H1 (cell line): Measurements from ENCODE around the gene GDPD2. TPM values are rescaled to one million over a fixed set of nuclear protein-coding genes. Genes with fewer than 3 reads are reported as not detected.

ENCODE experiments used
- CTCF ChIA-PET: fragments of 300-600 bp; sonication (Branson Sonifier 250); formaldehyde crosslinking; loops from one replicate; lab custom pipeline; 2021; ENCODE audit not compliant: partially characterized antibody; lab: Charles Lee
- POLR2A ChIA-PET: fragments of 300-600 bp; sonication (Branson Sonifier 250); formaldehyde crosslinking; loops from one replicate; lab custom pipeline; 2021; ENCODE audit warnings: inconsistent platforms; ENCODE audit not compliant: partially characterized antibody; lab: Charles Lee
- DNase-seq, 2 experiments: peaks; one replicate each; pipeline versions ENCODE4 v3.0.0 to v3.0.0-alpha.2; 2010 to 2022; ENCODE audit warnings: low spot score in 2 of 2, low read depth in 1 of 2, mixed read lengths in 1 of 2
- FAIRE-seq: peaks from 2 replicates; lab custom pipeline; 2011; peaks lifted over from hg19 to GRCh38; lab: Jason Lieb, UNC
- H2AFZ ChIP-seq: 2 replicates; pipeline ENCODE4 v1.8.1; 2012; ENCODE audit warnings: low read length, inconsistent platforms
- H2AK5ac ChIP-seq: 2 replicates; pipeline ENCODE4 v1.6.1; 2013; ENCODE audit warnings: low read depth, low read length
- H2BK120ac ChIP-seq: replicated peaks from 2 replicates; pipeline ENCODE3; 2013; ENCODE audit warnings: low read depth, low read length, inconsistent platforms
- H2BK12ac ChIP-seq: 2 replicates; pipeline ENCODE4 v1.6.1; 2013; ENCODE audit warnings: low read depth, low read length
- H2BK15ac ChIP-seq: 2 replicates; pipeline ENCODE4 v1.6.1; 2013; ENCODE audit warnings: low read length
- H2BK20ac ChIP-seq: 2 replicates; pipeline ENCODE4 v1.6.1; 2013; ENCODE audit warnings: low read length
- H2BK5ac ChIP-seq: 2 replicates; pipeline ENCODE4 v1.6.1; 2013; ENCODE audit warnings: low read depth, low read length
- H3K14ac ChIP-seq: 2 replicates; pipeline ENCODE4 v1.6.1; 2013; ENCODE audit warnings: inconsistent platforms; ENCODE audit not compliant: insufficient read length
- H3K18ac ChIP-seq: 2 replicates; pipeline ENCODE4 v1.6.1; 2013; ENCODE audit warnings: low read length; ENCODE audit errors: extremely low read depth
- H3K23ac ChIP-seq: 2 replicates; pipeline ENCODE4 v1.6.1; 2013; ENCODE audit warnings: inconsistent platforms; ENCODE audit not compliant: insufficient read length
- H3K23me2 ChIP-seq: 2 replicates; pipeline ENCODE4 v1.6.1; 2013; ENCODE audit warnings: low read depth, low read length
- H3K27ac ChIP-seq: 2 replicates; pipeline ENCODE4 v1.6.1; 2011; ENCODE audit warnings: low read depth, low read length, inconsistent platforms
- H3K27me3 ChIP-seq, 4 experiments: replicated peaks in 1 of 4; 1 replicate in 1 of 4; 2 replicates in 3 of 4; pipeline versions ENCODE4 v1.6.1 to v1.8.1; 2011 to 2013; ENCODE audit warnings: low read length in 3 of 4, mild to moderate bottlenecking in 3 of 4, inconsistent platforms in 2 of 4, mixed read lengths in 2 of 4, moderate library complexity in 1 of 4; ENCODE audit not compliant: control insufficient read depth in 3 of 4, insufficient read depth in 3 of 4; ENCODE audit errors: extremely low read depth in 1 of 4
- H3K36me3 ChIP-seq, 4 experiments: 2 replicates each; pipeline versions ENCODE4 v1.6.1 to v1.8.1; 2011 to 2013; ENCODE audit warnings: mild to moderate bottlenecking in 4 of 4, low read length in 3 of 4, moderate library complexity in 2 of 4, control low read depth in 1 of 4, inconsistent platforms in 1 of 4; ENCODE audit not compliant: insufficient read depth in 4 of 4, control insufficient read depth in 2 of 4
- H3K4ac ChIP-seq: replicated peaks from 2 replicates; pipeline ENCODE3; 2013; ENCODE audit warnings: low read length, low read depth, mixed read lengths, inconsistent platforms; ENCODE audit not compliant: insufficient read length
- H3K4me1 ChIP-seq, 4 experiments: replicated peaks in 1 of 4; 1 replicate in 1 of 4; 2 replicates in 3 of 4; pipeline versions ENCODE4 v1.6.1 to v1.8.1; 2011 to 2013; ENCODE audit warnings: low read length in 3 of 4, inconsistent platforms in 2 of 4, mixed read lengths in 1 of 4; ENCODE audit not compliant: insufficient read depth in 4 of 4, control insufficient read depth in 3 of 4
- H3K4me2 ChIP-seq, 2 experiments: 2 replicates each; pipeline versions ENCODE4 v1.6.1 to v1.8.1; 2011 to 2013; ENCODE audit warnings: low read depth in 2 of 2, low read length in 2 of 2, control low read depth in 1 of 2, inconsistent platforms in 1 of 2, mild to moderate bottlenecking in 1 of 2; ENCODE audit not compliant: insufficient read depth in 1 of 2
- H3K4me3 ChIP-seq, 4 experiments: fragments of 200-600, 300-600 bp in 1 of 4; sonication (generic), shearing (Covaris generic), sonication (Bioruptor Twin) in 1 of 4; 2 replicates each; pipeline versions ENCODE4 v1.5.1 to v1.8.1; 2011 to 2016; ENCODE audit warnings: low read length in 4 of 4, low read depth in 3 of 4, control low read depth in 2 of 4, inconsistent platforms in 2 of 4, mild to moderate bottlenecking in 2 of 4, mixed read lengths in 1 of 4, moderate library complexity in 1 of 4; ENCODE audit not compliant: insufficient read depth in 2 of 4; ENCODE audit errors: extremely low read depth in 1 of 4
- H3K56ac ChIP-seq: replicated peaks from 2 replicates; pipeline ENCODE3; 2013; ENCODE audit warnings: low read depth, mild to moderate bottlenecking, mixed read lengths, low read length, inconsistent platforms; ENCODE audit not compliant: insufficient read length
- H3K79me1 ChIP-seq: 2 replicates; pipeline ENCODE4 v1.6.1; 2013; ENCODE audit warnings: low read depth, low read length, control low read depth
- H3K79me2 ChIP-seq, 2 experiments: 2 replicates each; pipeline versions ENCODE4 v1.6.1 to v1.8.1; 2012 to 2013; ENCODE audit warnings: low read length in 2 of 2, mild to moderate bottlenecking in 2 of 2, inconsistent platforms in 1 of 2; ENCODE audit not compliant: insufficient read depth in 2 of 2, control insufficient read depth in 1 of 2
- H3K9ac ChIP-seq, 4 experiments: replicated peaks in 1 of 4; 1 replicate in 1 of 4; 2 replicates in 3 of 4; pipeline versions ENCODE4 v1.6.1 to v1.8.1; 2011 to 2013; ENCODE audit warnings: low read depth in 3 of 4, low read length in 3 of 4, control low read depth in 2 of 4, mild to moderate bottlenecking in 2 of 4, moderate library complexity in 2 of 4, inconsistent platforms in 1 of 4; ENCODE audit errors: extremely low read depth in 1 of 4
- H3K9me3 ChIP-seq, 2 experiments: 2 replicates each; pipeline versions ENCODE4 v1.6.1 to v1.8.1; 2012 to 2013; ENCODE audit warnings: mild to moderate bottlenecking in 2 of 2, moderate library complexity in 2 of 2, control low read depth in 1 of 2, inconsistent platforms in 1 of 2, low read depth in 1 of 2, low read length in 1 of 2, mixed read lengths in 1 of 2; ENCODE audit not compliant: insufficient read depth in 2 of 2
- H4K20me1 ChIP-seq, 2 experiments: replicated peaks in 1 of 2; 2 replicates each; pipeline versions ENCODE3 to v1.8.1; 2011 to 2013; ENCODE audit warnings: inconsistent platforms in 2 of 2, low read length in 2 of 2, mild to moderate bottlenecking in 1 of 2; ENCODE audit not compliant: insufficient read depth in 2 of 2, control insufficient read depth in 1 of 2
- H4K5ac ChIP-seq: 2 replicates; pipeline ENCODE4 v1.6.1; 2013; ENCODE audit warnings: low read length, low read depth, mixed read lengths, inconsistent platforms; ENCODE audit not compliant: insufficient read length
- H4K8ac ChIP-seq: 2 replicates; pipeline ENCODE4 v1.8.0; 2013; ENCODE audit warnings: mild to moderate bottlenecking, moderate library complexity, low read length, inconsistent platforms; ENCODE audit not compliant: insufficient read depth; ENCODE audit errors: extremely low read depth
- H4K91ac ChIP-seq: replicated peaks from 2 replicates; pipeline ENCODE3; 2013; ENCODE audit warnings: low read length, mixed read lengths, inconsistent platforms; ENCODE audit not compliant: insufficient read length
- ATF2 ChIP-seq: IDR thresholded peaks from 2 replicates; pipeline ENCODE4 v1.6.1; 2012; ENCODE audit warnings: low read length, inconsistent platforms
- NANOG ChIP-seq: IDR thresholded peaks from 2 replicates; pipeline ENCODE4 v1.6.1; 2011; ENCODE audit warnings: low read length, low read depth, mild to moderate bottlenecking, inconsistent platforms; ENCODE audit not compliant: insufficient read depth, poor library complexity, severe bottlenecking
- POLR2A ChIP-seq, 2 experiments: IDR thresholded peaks; 1 replicate in 1 of 2; 2 replicates in 1 of 2; pipeline ENCODE4 v1.6.1; 2011; ENCODE audit warnings: low read depth in 2 of 2, low read length in 2 of 2, mild to moderate bottlenecking in 2 of 2; ENCODE audit errors: control extremely low read depth in 1 of 2
- SIN3A ChIP-seq, 2 experiments: IDR thresholded peaks in 1 of 2; conservative IDR thresholded peaks in 1 of 2; 2 replicates each; pipeline ENCODE4 v1.6.1; 2011 to 2012; ENCODE audit warnings: low read length in 2 of 2, improper control_type of control experiment in 1 of 2, low read depth in 1 of 2, mild to moderate bottlenecking in 1 of 2
- WGBS, 2 experiments: shearing (Covaris generic) in 1 of 2; methylation state at CpG; one replicate each; pipeline versions ENCODE4 v1.1.6 to v1.1.7; 2013 to 2015; ENCODE audit warnings: low lambda C conversion rate in 2 of 2, mixed read lengths in 2 of 2, inconsistent platforms in 1 of 2, low coverage in 1 of 2, missing lambda C conversion rate in 1 of 2; ENCODE audit not compliant: insufficient replicate concordance in 2 of 2, insufficient coverage in 1 of 2, insufficient read length in 1 of 2; ENCODE audit errors: extremely low coverage in 1 of 2, missing lambda C conversion rate in 1 of 2; 5-methylcytosine and 5-hydroxymethylcytosine counted together
- polyA plus RNA-seq, 7 experiments: library from polyadenylated mRNA; depleted of rRNA in 3 of 7; stranded (reverse) in 5 of 7; unstranded in 2 of 7; fragments of >200 nt in 5 of 7; fragments of 200-250 nt in 2 of 7; gene quantifications; 1 replicate in 5 of 7; 2 replicates in 1 of 7; 4 replicates in 1 of 7; pipeline versions ENCODE4 v1.2.1 to v1.2.3, GENCODE V29; 2011 to 2013; ENCODE audit warnings: missing spikeins in 2 of 7, mixed read lengths in 2 of 7
- total RNA-seq: library from RNA; stranded (reverse); fragmentation: NEBNext Ultra II Directional; extraction: Animal tissue kit (Norgen Biotek cat#: 25700); gene quantifications from 2 replicates; pipeline ENCODE4 v1.2.1, GENCODE V29; 2021
- TF ChIP-seq, protein P1 (sequence below), 3 experiments: IDR thresholded peaks; 1 replicate in 2 of 3; 2 replicates in 1 of 3; pipeline versions ENCODE4 v1.5.1 to v1.6.1; 2011; ENCODE audit warnings: low read length in 3 of 3, mild to moderate bottlenecking in 3 of 3, inconsistent platforms in 2 of 3, low read depth in 1 of 3, moderate library complexity in 1 of 3; ENCODE audit not compliant: insufficient read depth in 1 of 3; ENCODE audit errors: control extremely low read depth in 1 of 3
- TF ChIP-seq, protein P2 (sequence below): IDR thresholded peaks from 2 replicates; pipeline ENCODE4 v1.6.1; 2012; ENCODE audit warnings: inconsistent platforms

Gene GDPD2
- total and polyA plus RNA-seq, 2 of the 8 experiments (the other 6 are each of a cell fraction or from before 2014, with no cell fraction given): 25.6 to 68.3 TPM

DNA sequence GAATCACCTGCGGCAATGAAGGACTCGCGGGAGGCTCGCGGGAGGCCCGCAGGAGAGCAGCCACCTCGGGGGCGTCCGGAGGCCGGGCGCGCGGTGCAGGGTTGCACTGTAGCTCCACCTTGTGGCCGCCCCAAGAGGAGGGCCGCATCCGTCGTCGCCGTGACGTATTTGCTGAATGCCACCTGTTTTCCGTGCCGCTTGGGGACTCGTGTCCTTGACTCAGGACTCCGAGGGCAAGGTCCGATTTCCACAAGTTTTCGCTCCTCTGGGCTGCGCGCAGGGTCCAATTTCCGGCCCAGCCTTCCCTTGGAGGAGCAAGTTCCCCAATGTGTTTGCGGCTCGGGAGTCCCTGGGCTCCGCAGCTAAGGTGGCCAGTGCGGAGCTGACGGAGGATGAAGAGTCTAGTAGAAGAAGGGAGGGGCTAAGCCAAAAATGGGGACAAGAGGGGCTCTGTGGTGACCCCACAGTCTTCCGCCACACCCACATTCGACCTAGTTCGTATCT, 10.8 kb downstream of the GDPD2 start:
- Histone ChIP-seq H3K27ac (peak overlapping the region; percentile 84), H2BK15ac (no peak overlapping the region), H3K36me3 (peaks cover 4 to 22% (median 13%) of the 10 kb centered on the region in 4 experiments), H2AK5ac (no peak overlapping the region), H3K4me1 (peaks cover 0 to 6% (median 1%) of the 10 kb centered on the region in 4 experiments; a peak in 4 of 7 replicates), H3K18ac (no peak overlapping the region), H2BK12ac (no peak overlapping the region), H3K23me2 (no peaks in the 10 kb centered on the region; the same call in 1 of the 2 replicates), H3K27me3 (no peaks in the 10 kb centered on the region), H3K79me2 (no peaks in the 10 kb centered on the region), H4K20me1 (no peaks in the 10 kb centered on the region), H4K5ac (peak overlapping the region; percentile 40), H3K79me1 (no peaks in the 10 kb centered on the region), H3K4ac (no peak overlapping the region), H3K23ac (no peak overlapping the region), H3K56ac (no peak overlapping the region), H2BK20ac (no peak overlapping the region), H3K4me2 (peak overlapping the region; percentile 15 to 78), H3K14ac (no peak overlapping the region), H4K8ac (no peak overlapping the region), H2AFZ (peak overlapping the region; percentile 97; the same call in 1 of the 2 replicates), H3K9me3 (no peaks in the 10 kb centered on the region), H3K9ac (peak overlapping the region in 3 of 4 experiments; percentile 42 to 74 (median 51); a peak in 5 of 7 replicates), H3K4me3 (peak overlapping the region; percentile 44 to 88 (median 76)), H2BK120ac (no peak overlapping the region), H4K91ac (no peak overlapping the region), H2BK5ac (peak overlapping the region; percentile 52; the same call in 1 of the 2 replicates)
- FAIRE-seq (peak; percentile 84), DNase-seq (peak; percentile 36 to 76)
- POLR2A ChIA-PET: interaction anchor here (0.6 to 5.3 kb wide), 5 partner anchors 9 to 212 kb away, joined by 3 to 52 read pairs (median 9); partner anchors contain the start of genes DLG3 and GDPD2
- CTCF ChIA-PET: interaction anchor here (0.6 to 4.2 kb wide), 9 partner anchors 10 to 470 kb away, joined by 3 to 43 read pairs (median 4); partner anchors contain the start of genes DLG3 and GDPD2
- WGBS, 2 experiments: 5% methylated on average over 16 of the region's 37 CpGs; no CpG with 5 or more reads in 1 of the 2 experiments
- TF ChIP-seq POLR2A (IDR thresholded peaks at IDR 0.05; ENCODE audit: control extremely low read depth in 1 of 2, low read depth in 2 of 2, low read length in 2 of 2) (0 out of 3 replicates have a peak, but pooled peaks of 1 of the 2 experiments have one; percentile 9), ATF2 (0 out of 2 replicates have a peak, but pooled peaks have one; percentile 18), NANOG (no peak), SIN3A (conservative IDR thresholded peaks at IDR 0.05 in 1 of 2, IDR thresholded peaks at IDR 0.05 in 1 of 2; ENCODE audit: low read depth in 1 of 2, low read length in 2 of 2) (0 out of 4 replicates have a peak, but pooled peaks of 1 of the 2 experiments have one; percentile 34)
- TF ChIP-seq, protein P1, sequence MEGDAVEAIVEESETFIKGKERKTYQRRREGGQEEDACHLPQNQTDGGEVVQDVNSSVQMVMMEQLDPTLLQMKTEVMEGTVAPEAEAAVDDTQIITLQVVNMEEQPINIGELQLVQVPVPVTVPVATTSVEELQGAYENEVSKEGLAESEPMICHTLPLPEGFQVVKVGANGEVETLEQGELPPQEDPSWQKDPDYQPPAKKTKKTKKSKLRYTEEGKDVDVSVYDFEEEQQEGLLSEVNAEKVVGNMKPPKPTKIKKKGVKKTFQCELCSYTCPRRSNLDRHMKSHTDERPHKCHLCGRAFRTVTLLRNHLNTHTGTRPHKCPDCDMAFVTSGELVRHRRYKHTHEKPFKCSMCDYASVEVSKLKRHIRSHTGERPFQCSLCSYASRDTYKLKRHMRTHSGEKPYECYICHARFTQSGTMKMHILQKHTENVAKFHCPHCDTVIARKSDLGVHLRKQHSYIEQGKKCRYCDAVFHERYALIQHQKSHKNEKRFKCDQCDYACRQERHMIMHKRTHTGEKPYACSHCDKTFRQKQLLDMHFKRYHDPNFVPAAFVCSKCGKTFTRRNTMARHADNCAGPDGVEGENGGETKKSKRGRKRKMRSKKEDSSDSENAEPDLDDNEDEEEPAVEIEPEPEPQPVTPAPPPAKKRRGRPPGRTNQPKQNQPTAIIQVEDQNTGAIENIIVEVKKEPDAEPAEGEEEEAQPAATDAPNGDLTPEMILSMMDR (IDR thresholded peaks at IDR 0.05; ENCODE audit: control extremely low read depth in 1 of 3, insufficient read depth in 1 of 3, low read depth in 1 of 3, low read length in 3 of 3): peak in 2 of 3 experiments; percentile 56 to 80; a peak in 3 of 4 replicates
- TF ChIP-seq, protein P2, sequence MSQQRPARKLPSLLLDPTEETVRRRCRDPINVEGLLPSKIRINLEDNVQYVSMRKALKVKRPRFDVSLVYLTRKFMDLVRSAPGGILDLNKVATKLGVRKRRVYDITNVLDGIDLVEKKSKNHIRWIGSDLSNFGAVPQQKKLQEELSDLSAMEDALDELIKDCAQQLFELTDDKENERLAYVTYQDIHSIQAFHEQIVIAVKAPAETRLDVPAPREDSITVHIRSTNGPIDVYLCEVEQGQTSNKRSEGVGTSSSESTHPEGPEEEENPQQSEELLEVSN: peak; percentile 34
